RCC 7860 (cell line): ENCODE data around the gene KRTAP16-1.
"Not testable (repeated sequence)": the region's sequence is repeated elsewhere in the genome, so short reads cannot be mapped to it uniquely, and the experiment has no call there.

Source experiments
- DNase-seq: peaks from one replicate; pipeline ENCODE4 v3.0.0-alpha.2; 2015; ENCODE audit warnings: low spot score
- FAIRE-seq: peaks from 2 replicates; lab custom pipeline; 2012; peaks lifted over from hg19 to GRCh38; lab: Jason Lieb, UNC

KRTAP16-1 gene

DNA sequence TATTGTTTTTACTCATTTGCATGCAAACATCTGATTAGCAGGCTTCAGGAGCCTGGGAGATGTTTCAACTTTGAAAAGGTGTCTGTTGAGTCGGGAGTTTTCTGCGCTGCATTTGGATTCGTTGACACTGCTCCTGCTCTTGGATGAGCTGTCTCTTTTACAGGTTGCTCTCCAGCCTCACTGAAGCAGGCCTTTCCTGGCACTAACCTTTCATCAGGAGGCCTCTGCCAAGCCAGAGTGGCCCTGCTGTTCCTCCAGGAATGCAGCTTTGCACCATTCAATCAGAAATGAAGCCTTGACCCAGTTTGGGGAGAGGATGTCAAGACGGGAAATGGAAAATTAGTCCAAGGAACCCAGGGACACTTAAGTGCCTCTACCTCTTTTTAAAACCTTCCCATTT, 6.1 kb downstream of the KRTAP16-1 start:
- FAIRE-seq (no peak), DNase-seq (no peak)

- FAIRE-seq (no peak), DNase-seq (no peak)
Measured at GRCh38 chr17:41301916-41302901, 6.9 kb downstream of the KRTAP16-1 start, which contains the start of gene KRTAP29-1. Gene KRTAP29-1 (minus strand): TSS chr17:41302851. CDS start chr17:41302851, 0 bp downstream.

GRCh38 chr17:41301204-41301790, 7.8 kb downstream of the KRTAP16-1 start:
- DNase-seq (no peak), FAIRE-seq (no peak)

DNA sequence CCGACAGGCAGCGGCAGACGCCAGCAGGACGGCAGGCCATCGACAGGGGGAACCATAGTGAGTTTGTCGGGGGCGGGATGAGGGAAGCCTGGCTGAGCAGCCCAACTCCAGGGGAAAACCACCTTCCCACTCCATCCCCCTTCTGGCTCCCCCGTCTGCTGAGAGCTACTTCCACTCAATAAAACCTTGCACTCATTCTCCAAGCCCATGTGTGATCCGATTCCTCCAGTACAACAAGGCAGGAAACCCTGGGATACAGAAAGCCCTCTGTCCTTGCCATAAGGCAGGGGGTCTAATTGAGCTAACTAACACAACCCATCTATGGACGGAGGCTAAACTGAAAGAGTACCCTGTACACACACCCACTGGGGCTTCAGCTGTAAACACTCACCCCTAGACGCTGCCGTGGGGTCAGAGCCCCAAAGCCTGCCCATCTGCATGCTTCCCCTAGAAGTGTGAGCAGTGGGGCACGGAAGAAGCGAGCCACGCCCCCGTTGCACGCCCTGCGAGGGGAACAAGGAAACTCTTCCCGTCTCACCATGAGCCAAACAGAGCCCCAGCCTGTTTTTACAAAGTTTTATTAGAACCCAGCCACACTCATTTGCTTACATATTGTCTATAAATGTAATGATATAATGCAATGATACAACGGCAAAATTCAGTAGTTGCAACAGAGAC, 10.5 kb downstream of the KRTAP16-1 start:
- no peak for FAIRE-seq

DNA sequence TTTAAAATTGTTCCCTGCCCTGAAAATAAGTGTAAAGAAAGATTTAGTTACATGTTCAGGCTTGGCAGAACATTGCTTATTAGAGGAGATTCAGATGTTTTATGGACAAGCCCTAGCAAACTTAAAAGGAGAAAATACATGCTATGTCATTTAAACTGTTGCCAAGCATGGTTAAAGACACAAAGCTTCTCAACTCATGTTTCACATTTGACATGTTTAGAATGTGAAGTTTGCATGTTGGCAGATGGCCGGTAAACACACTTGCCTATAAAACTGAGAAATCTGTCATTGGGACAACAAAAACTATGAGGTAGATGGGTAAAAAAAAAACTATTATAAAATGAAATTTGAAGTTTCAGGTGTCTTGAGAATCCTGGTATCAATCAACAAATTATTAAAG, 12.3 kb downstream of the KRTAP16-1 start:
- DNase-seq (no peak), FAIRE-seq (no peak)

More for the DNA sequence above, 10.5 kb downstream of the KRTAP16-1 start:
- DNase-seq = no peak

DNA sequence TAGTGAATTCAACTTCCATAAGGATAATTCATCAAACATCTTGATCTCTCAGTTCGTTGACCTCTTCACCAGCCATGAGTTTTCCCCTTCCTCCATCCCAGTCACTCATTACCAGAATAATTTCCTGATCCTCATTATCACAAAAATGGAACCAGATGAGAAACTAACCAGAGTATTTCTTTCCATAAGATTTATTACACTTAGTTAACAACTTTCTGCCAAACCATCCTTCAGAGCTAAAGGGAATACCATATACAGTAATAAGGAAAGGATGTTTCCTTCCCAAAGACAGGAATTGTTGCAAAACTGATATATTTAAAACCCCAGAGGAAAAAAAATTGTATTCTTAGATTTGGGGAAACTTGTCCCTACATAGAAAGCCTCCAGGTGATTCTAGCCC, 15.1 kb downstream of the KRTAP16-1 start:
- FAIRE-seq = no peak
- DNase-seq = peak; percentile 2

DNA sequence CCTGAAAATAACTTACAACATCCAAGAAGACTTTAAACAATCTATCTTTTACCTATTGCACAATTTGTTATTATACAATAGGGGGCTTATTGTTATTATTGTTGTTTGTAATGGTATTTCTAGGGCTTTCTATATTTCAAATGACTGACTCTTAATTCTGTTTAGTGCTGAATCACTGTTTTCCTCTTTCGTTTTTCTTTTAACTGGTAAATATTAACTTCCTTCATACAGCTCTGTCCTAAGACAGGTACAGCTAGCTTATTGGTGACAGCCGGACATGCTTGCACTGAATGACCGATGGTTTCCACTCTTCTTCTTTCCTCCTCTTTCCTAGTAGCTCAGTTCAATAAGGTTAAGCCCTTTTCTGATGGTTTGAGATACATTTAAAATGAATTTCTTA, 22.1 kb downstream of the KRTAP16-1 start:
- peak; percentile 27 for FAIRE-seq
- no peak for DNase-seq

DNA sequence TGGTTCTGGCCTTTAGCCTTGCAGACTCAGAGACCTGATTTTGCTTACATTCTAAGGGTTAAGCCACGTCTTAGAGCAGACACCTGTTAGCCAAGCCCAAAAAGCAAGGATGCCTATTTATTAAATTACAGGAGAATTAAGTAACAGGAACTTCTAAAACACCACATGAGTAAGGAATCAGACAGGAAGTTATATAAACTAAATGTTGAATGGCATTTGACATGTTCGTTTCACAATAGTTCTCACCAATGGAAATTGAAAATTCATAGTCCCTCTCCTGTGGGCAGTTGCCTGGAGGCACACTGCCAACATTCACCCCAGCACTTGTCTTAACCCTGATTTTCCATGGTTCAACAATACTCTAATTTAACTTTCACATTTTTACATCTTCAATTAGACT, 24.6 kb downstream of the KRTAP16-1 start:
- FAIRE-seq (no peak), DNase-seq (no peak)

- FAIRE-seq (no peak), DNase-seq (no peak)
Measured at GRCh38 chr17:41284043-41284442, 25.1 kb downstream of the KRTAP16-1 start.

- DNase-seq = peak; percentile 56
- FAIRE-seq = no peak
Measured at GRCh38 chr17:41278176-41278955, 30.7 kb downstream of the KRTAP16-1 start.

GRCh38 chr17:41275648-41276190, 33.4 kb downstream of the KRTAP16-1 start, which contains the start of gene KRTAP9-7:
Gene KRTAP9-7 (plus strand): TSS chr17:41275698. CDS start chr17:41275698, 0 bp downstream.
- not testable (repeated sequence) for DNase-seq, FAIRE-seq

- DNase-seq (no peak), FAIRE-seq (no peak)
Measured at GRCh38 chr17:41271858-41272257, 37.3 kb downstream of the KRTAP16-1 start.

- not testable (repeated sequence) for FAIRE-seq, DNase-seq
Measured at GRCh38 chr17:41271323-41271722, 37.8 kb downstream of the KRTAP16-1 start.

DNA sequence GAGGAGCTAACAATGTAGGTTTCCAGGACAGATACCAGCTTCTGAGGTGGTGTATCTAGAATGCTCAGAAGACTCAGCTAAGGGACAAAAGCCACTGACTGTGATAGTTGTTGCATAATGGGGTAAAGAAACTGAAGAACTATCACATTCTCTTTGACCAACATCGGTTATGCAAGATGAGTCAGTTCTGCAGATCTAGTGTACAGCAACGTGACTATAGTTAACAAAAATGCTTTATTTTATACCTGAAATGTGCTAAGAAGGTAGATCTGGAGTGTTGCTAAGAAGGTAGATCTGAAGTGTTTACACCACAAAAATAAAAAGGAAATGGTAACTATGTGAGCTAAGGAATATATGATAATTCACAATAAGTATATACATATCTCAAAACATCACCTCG, 41.4 kb downstream of the KRTAP16-1 start:
- no peak for FAIRE-seq
- no peak for DNase-seq

GRCh38 chr17:41265078-41265477, 44.0 kb downstream of the KRTAP16-1 start, which contains the start of gene KRTAP9-6:
Gene KRTAP9-6 (plus strand): TSS chr17:41265378. CDS start chr17:41265378, 0 bp downstream.
- FAIRE-seq (no peak), DNase-seq (no peak)

GRCh38 chr17:41264599-41264998, 44.5 kb downstream of the KRTAP16-1 start:
- FAIRE-seq (no peak), DNase-seq (no peak)

DNA sequence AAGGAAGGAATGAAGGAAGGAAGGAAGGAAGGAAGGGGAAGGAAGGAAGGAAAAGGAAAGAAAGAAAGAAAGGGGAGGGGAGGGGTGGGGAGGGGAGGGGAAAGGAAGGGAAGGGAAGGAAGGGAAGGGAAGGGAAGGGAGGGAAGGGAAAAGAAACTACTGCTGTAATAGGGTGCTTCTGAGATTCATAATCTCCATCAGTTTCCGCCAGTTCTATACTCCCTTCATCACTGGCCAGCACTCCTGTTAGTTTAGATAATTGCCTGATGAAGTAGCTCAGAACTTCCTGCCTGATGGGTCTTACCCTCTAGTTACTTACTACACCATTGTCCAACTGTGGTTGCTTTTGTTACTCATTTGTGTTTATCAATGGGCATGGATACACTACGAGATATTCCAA, 45.9 kb downstream of the KRTAP16-1 start:
- FAIRE-seq (no peak), DNase-seq (no peak)

GRCh38 chr17:41258406-41258805, 50.7 kb downstream of the KRTAP16-1 start:
- FAIRE-seq = no peak
- DNase-seq = no peak
